K562 (cell line): ENCODE data around the gene PPP1R14C. TPM values are rescaled to one million over a fixed set of nuclear protein-coding genes. Genes with fewer than 3 reads are reported as not detected.

Experiments
- ATAC-seq: fragments of 200-7000 bp; cut with Tn5 transposase; 3 replicates; pipeline ENCODE4 v1.9.1; 2020; ENCODE audit warnings: moderate library complexity
- BruUV-seq: library from RNA; stranded (reverse); fragments of 400-500 nt; replicated peaks from 2 replicates; lab custom pipeline; 2021; lab: Mats Ljungman, UMichigan
- CTCF ChIA-PET: fragments of 300-600 bp; formaldehyde crosslinking; extraction: SDS; loops from one replicate; lab custom pipeline; 2021; ENCODE audit warnings: low intra/inter-chr PET ratio; lab: Yijun Ruan, JAX
- POLR2A ChIA-PET: fragments of 300-600, 350-650 bp; sonication (Branson Sonifier 250); formaldehyde crosslinking; extraction: SDS; loops from one replicate; lab custom pipeline; 2021; ENCODE audit warnings: antibody characterized with exemption, inconsistent platforms; lab: Yijun Ruan, JAX
- DNase-seq, 4 experiments: peaks; one replicate each; pipeline versions ENCODE4 v3.0.0 to v3.0.0-alpha.2; 2011 to 2018; ENCODE audit warnings: low spot score in 3 of 4, mixed read lengths in 3 of 4; ENCODE audit errors: extremely low read depth in 1 of 4
- FAIRE-seq: peaks from 2 replicates; lab custom pipeline; 2011; peaks lifted over from hg19 to GRCh38; lab: Jason Lieb, UNC
- H2AFZ ChIP-seq: 2 replicates; pipeline ENCODE4 v1.6.0; 2011; ENCODE audit warnings: low read depth, low read length, control low read depth, inconsistent platforms
- H3K27ac ChIP-seq: fragments of 200-600 bp; 3 replicates; pipeline ENCODE4 v1.8.0; 2011; ENCODE audit warnings: low read depth, mild to moderate bottlenecking, control low read depth, inconsistent platforms, low read length, moderate library complexity, mixed read lengths; ENCODE audit errors: extremely low read depth
- H3K27me3 ChIP-seq, 2 experiments: fragments of 300-600 bp in 1 of 2; 2 replicates in 1 of 2; 3 replicates in 1 of 2; pipeline versions ENCODE4 v1.6.0 to v1.8.0; 2011; ENCODE audit warnings: inconsistent platforms in 2 of 2, low read length in 2 of 2, mild to moderate bottlenecking in 1 of 2, mixed read lengths in 1 of 2, moderate library complexity in 1 of 2; ENCODE audit not compliant: control insufficient read depth in 2 of 2, insufficient read depth in 2 of 2
- H3K36me3 ChIP-seq: fragments of 300-600 bp; 3 replicates; pipeline ENCODE4 v1.8.0; 2011; ENCODE audit warnings: mild to moderate bottlenecking, low read length, inconsistent platforms; ENCODE audit not compliant: control insufficient read depth, insufficient read depth
- H3K4me1 ChIP-seq, 2 experiments: fragments of 200-600 bp in 1 of 2; replicated peaks in 1 of 2; 2 replicates in 1 of 2; 3 replicates in 1 of 2; pipeline versions ENCODE4 v1.5.1 to v1.8.0; 2011; ENCODE audit warnings: inconsistent platforms in 2 of 2, low read length in 2 of 2, mild to moderate bottlenecking in 1 of 2, mixed read lengths in 1 of 2, moderate library complexity in 1 of 2; ENCODE audit not compliant: control insufficient read depth in 2 of 2, insufficient read depth in 2 of 2
- H3K4me2 ChIP-seq: 2 replicates; pipeline ENCODE4 v1.6.1; 2011; ENCODE audit warnings: low read length, control low read depth, inconsistent platforms, mixed read lengths; ENCODE audit not compliant: insufficient read depth
- H3K4me3 ChIP-seq: fragments of 200-600 bp; sonication (generic), shearing (Covaris generic); 2 replicates; pipeline ENCODE4 v1.5.1; 2016; ENCODE audit warnings: control low read depth, inconsistent platforms
- H3K79me2 ChIP-seq: fragments of 200-600 bp; 3 replicates; pipeline ENCODE4 v1.8.0; 2011; ENCODE audit warnings: low read length, inconsistent platforms; ENCODE audit not compliant: control insufficient read depth, insufficient read depth
- H3K9ac ChIP-seq, 2 experiments: 2 replicates each; pipeline versions ENCODE4 v1.6.0 to v1.6.1; 2011; ENCODE audit warnings: low read depth in 2 of 2, low read length in 2 of 2, control low read depth in 1 of 2, inconsistent platforms in 1 of 2, mild to moderate bottlenecking in 1 of 2, mixed read lengths in 1 of 2; ENCODE audit not compliant: insufficient read depth in 1 of 2
- H3K9me1 ChIP-seq: one replicate; pipeline ENCODE4 v1.6.0; 2011; ENCODE audit warnings: inconsistent platforms, mild to moderate bottlenecking, low read length, moderate library complexity; ENCODE audit not compliant: control insufficient read depth, insufficient read depth
- H3K9me3 ChIP-seq: replicated peaks from 2 replicates; pipeline ENCODE4 v1.5.1; 2011; ENCODE audit warnings: low read depth, low read length, inconsistent platforms; ENCODE audit not compliant: control insufficient read depth, insufficient read depth
- H4K20me1 ChIP-seq: replicated peaks from 2 replicates; pipeline ENCODE4 v1.6.1; 2011; ENCODE audit warnings: low read length, inconsistent platforms, mixed read lengths; ENCODE audit not compliant: control insufficient read depth, insufficient read depth
- ELF1 ChIP-seq: fragments of 200-800 bp; sonication (Bioruptor generic); IDR thresholded peaks from 2 replicates; pipeline ENCODE4 v1.6.1; 2016; ENCODE audit warnings: missing genetic modification characterization, missing compliant biosample characterization
- GABPB1 ChIP-seq: sonication (generic); formaldehyde crosslinking; IDR thresholded peaks from 2 replicates; pipeline ENCODE4 v1.8.0; 2022; ENCODE audit warnings: mild to moderate bottlenecking, missing genetic modification reagents
- HDAC6 ChIP-seq: IDR thresholded peaks from 2 replicates; pipeline ENCODE4 v1.6.1; 2012; ENCODE audit warnings: low read depth, mild to moderate bottlenecking, control low read depth, inconsistent platforms, low read length, moderate library complexity
- HLTF ChIP-seq: fragments of 450-650 bp; IDR thresholded peaks from 2 replicates; pipeline ENCODE4 v1.6.1; 2016
- PHF21A ChIP-seq: fragments of 450-650 bp; IDR thresholded peaks from 2 replicates; pipeline ENCODE4 v1.6.1; 2017; ENCODE audit warnings: low read depth, borderline replicate concordance
- YY1 ChIP-seq, 3 experiments: IDR thresholded peaks; 2 replicates each; pipeline ENCODE4 v1.6.1; 2011; ENCODE audit warnings: low read length in 2 of 3, mild to moderate bottlenecking in 2 of 3, moderate library complexity in 2 of 3, borderline replicate concordance in 1 of 3, control low read depth in 1 of 3, low read depth in 1 of 3; ENCODE audit not compliant: insufficient read depth in 3 of 3, insufficient replicate concordance in 2 of 3, control insufficient read depth in 1 of 3, insufficient read length in 1 of 3; ENCODE audit errors: extremely low read depth in 1 of 3
- in situ Hi-C: fragments of 300-500 bp; cut with MboI; formaldehyde crosslinking; loops from 4 replicates; pipeline ENCODE4 v1.15.0; 2018; ENCODE audit warnings: inconsistent platforms, mixed read lengths
- intact Hi-C: fragments of 100-400 bp; cut with micrococcal nuclease; formaldehyde crosslinking; loops from 2 replicates; pipeline ENCODE4 v1.14.2; 2022
- polyA plus RNA-seq, 8 experiments: library from polyadenylated mRNA; depleted of rRNA in 4 of 8; stranded (reverse) in 5 of 8; unstranded in 3 of 8; fragments of >200 nt; fragmentation: Nextera tagmentation in 2 of 8; fragmentation: Illumina TruSeq in 1 of 8; extraction: Ambion mirVana in 2 of 8; extraction: Trizol in 1 of 8; gene quantifications; 2 replicates each; pipeline versions ENCODE4 v1.2.1 to v1.2.3, GENCODE V29; 2011 to 2014; ENCODE audit warnings: inconsistent platforms in 1 of 8, missing spikeins in 1 of 8
- total RNA-seq, 7 experiments: library from RNA; depleted of rRNA in 6 of 7; stranded (reverse); fragments of >200 nt in 6 of 7; fragmentation: Illumina TruSeq in 2 of 7; extraction: Trizol in 2 of 7; gene quantifications; 2 replicates each; pipeline versions ENCODE4 v1.2.1 to v1.2.3, GENCODE V29; 2011 to 2021; ENCODE audit warnings: low replicate concordance in 1 of 7
- TF ChIP-seq, protein P1 (sequence below), 3 experiments: fragments of 200-800 bp in 1 of 3; fragments of 250-450 bp in 1 of 3; fragments of 450-650 bp in 1 of 3; sonication (Bioruptor Pico) in 1 of 3; sonication (Bioruptor generic) in 1 of 3; formaldehyde crosslinking in 1 of 3; IDR thresholded peaks; 2 replicates each; pipeline versions ENCODE4 v1.6.1 to v1.8.0; 2016 to 2022; ENCODE audit warnings: mild to moderate bottlenecking in 2 of 3, missing genetic modification characterization in 2 of 3, missing compliant biosample characterization in 1 of 3, moderate library complexity in 1 of 3
- TF ChIP-seq, protein P2 (sequence below): IDR thresholded peaks from 3 replicates; pipeline ENCODE4 v1.6.1; 2011; ENCODE audit warnings: borderline replicate concordance, mild to moderate bottlenecking, moderate library complexity; ENCODE audit not compliant: insufficient read length; ENCODE audit errors: extremely low read depth

The PPP1R14C gene
- total and polyA plus RNA-seq, 9 of the 15 experiments (the other 6 are each of a cell fraction or from before 2014, with no cell fraction given): 4.5 to 16.6 (median 11.9) TPM

DNA sequence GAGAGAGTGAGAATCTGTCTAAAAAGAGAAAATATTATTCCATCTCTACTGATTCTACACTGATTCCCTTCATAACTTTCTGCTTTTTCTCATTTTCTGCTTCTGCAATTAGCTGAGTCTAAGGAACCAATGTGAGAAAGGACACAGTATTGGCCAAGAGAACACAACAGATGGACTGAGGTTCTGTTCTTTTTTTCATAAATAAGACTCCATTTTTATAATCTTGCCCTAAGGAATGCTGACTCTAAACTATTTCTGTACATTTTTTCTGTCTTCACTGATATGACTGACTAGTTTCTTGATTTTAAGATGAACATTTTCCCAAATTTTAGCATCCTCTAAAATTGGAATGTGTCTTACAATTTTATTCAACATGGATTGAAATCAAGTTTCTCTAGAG is 138.9 kb downstream of the PPP1R14C start (continued):
- TF ChIP-seq PHF21A: no peak
- TF ChIP-seq HLTF: no peak
- TF ChIP-seq, protein P1, sequence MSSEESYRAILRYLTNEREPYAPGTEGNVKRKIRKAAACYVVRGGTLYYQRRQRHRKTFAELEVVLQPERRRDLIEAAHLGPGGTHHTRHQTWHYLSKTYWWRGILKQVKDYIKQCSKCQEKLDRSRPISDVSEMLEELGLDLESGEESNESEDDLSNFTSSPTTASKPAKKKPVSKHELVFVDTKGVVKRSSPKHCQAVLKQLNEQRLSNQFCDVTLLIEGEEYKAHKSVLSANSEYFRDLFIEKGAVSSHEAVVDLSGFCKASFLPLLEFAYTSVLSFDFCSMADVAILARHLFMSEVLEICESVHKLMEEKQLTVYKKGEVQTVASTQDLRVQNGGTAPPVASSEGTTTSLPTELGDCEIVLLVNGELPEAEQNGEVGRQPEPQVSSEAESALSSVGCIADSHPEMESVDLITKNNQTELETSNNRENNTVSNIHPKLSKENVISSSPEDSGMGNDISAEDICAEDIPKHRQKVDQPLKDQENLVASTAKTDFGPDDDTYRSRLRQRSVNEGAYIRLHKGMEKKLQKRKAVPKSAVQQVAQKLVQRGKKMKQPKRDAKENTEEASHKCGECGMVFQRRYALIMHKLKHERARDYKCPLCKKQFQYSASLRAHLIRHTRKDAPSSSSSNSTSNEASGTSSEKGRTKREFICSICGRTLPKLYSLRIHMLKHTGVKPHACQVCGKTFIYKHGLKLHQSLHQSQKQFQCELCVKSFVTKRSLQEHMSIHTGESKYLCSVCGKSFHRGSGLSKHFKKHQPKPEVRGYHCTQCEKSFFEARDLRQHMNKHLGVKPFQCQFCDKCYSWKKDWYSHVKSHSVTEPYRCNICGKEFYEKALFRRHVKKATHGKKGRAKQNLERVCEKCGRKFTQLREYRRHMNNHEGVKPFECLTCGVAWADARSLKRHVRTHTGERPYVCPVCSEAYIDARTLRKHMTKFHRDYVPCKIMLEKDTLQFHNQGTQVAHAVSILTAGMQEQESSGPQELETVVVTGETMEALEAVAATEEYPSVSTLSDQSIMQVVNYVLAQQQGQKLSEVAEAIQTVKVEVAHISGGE (CRISPR knock-in tag; IDR thresholded peaks at IDR 0.05): no peak
- TF ChIP-seq, all 486 proteins: peak for 2

DNA sequence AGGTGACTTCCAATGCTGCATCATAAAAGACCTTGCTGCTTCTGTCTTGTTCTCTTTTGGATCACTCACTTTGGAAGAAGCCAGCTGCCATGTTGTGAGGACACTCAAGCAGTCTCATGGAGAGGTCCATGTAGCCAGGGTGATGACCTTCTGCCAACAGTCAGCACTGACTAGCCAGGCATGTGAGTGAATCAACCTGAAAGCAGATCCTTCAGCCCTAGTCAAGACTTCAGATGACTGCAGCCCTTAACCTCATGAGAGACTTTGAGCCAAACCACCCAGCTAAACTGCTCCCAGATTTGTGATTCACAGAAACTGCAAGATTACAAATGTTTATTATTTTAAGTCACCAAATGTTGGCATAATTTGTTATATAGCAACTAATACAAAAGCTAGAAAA is 140.0 kb downstream of the PPP1R14C start:
- peak; percentile 15 for FAIRE-seq
- POLR2A ChIA-PET: interaction anchor here (1.0 to 1.9 kb wide), 2 partner anchors 11 to 14 kb away, joined by 3 to 8 read pairs; no protein-coding TSS in a partner anchor
- in situ Hi-C loops: no loop called here

More for the DNA sequence above, 140.0 kb downstream of the PPP1R14C start:
- Histone ChIP-seq H3K4me1 (peaks cover 11 to 14% of the 10 kb centered on the region in 2 experiments), H2AFZ (no peak overlapping the region), H3K4me2 (no peak overlapping the region), H3K27me3 (no peaks in the 10 kb centered on the region), H4K20me1 (no peaks in the 10 kb centered on the region), H3K79me2 (no peaks in the 10 kb centered on the region), H3K9me3 (no peaks in the 10 kb centered on the region), H3K36me3 (no peaks in the 10 kb centered on the region), H3K9ac (no peak overlapping the region), H3K9me1 (no peaks in the 10 kb centered on the region), H3K27ac (no peak overlapping the region), H3K4me3 (no peak overlapping the region)
- no TSS peak for BruUV-seq
- intact Hi-C loops: no loop called here
- CTCF ChIA-PET: no interaction called here
- TF ChIP-seq YY1 (IDR thresholded peaks at IDR 0.05; ENCODE audit: borderline replicate concordance in 1 of 3, control insufficient read depth in 1 of 3, extremely low read depth in 1 of 3, insufficient read depth in 3 of 3, insufficient read length in 1 of 3, insufficient replicate concordance in 2 of 3, low read depth in 1 of 3, low read length in 2 of 3) (peak in 1 of 3 experiments; percentile 49), GABPB1 (CRISPR knock-in tag) (no peak), ELF1 (tag) (no peak), HDAC6 (no peak)
- TF ChIP-seq, protein P2, sequence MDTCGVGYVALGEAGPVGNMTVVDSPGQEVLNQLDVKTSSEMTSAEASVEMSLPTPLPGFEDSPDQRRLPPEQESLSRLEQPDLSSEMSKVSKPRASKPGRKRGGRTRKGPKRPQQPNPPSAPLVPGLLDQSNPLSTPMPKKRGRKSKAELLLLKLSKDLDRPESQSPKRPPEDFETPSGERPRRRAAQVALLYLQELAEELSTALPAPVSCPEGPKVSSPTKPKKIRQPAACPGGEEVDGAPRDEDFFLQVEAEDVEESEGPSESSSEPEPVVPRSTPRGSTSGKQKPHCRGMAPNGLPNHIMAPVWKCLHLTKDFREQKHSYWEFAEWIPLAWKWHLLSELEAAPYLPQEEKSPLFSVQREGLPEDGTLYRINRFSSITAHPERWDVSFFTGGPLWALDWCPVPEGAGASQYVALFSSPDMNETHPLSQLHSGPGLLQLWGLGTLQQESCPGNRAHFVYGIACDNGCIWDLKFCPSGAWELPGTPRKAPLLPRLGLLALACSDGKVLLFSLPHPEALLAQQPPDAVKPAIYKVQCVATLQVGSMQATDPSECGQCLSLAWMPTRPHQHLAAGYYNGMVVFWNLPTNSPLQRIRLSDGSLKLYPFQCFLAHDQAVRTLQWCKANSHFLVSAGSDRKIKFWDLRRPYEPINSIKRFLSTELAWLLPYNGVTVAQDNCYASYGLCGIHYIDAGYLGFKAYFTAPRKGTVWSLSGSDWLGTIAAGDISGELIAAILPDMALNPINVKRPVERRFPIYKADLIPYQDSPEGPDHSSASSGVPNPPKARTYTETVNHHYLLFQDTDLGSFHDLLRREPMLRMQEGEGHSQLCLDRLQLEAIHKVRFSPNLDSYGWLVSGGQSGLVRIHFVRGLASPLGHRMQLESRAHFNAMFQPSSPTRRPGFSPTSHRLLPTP: no peak
- DNase-seq (no peak), ATAC-seq (no peak)
